IMR-90 (cell line): ENCODE results near the gene SAG.

Experiments used
- CTCF ChIP-seq: conservative IDR thresholded peaks from 2 replicates; pipeline ENCODE4 v1.5.1; 2012; ENCODE audit warnings: mild to moderate bottlenecking, low read depth, low read length, improper control_type of control experiment
- POLR2A ChIP-seq: IDR thresholded peaks from 2 replicates; pipeline ENCODE4 v1.6.1; 2012; ENCODE audit warnings: mild to moderate bottlenecking, low read depth, low read length
- RAD21 ChIP-seq: IDR thresholded peaks from 2 replicates; pipeline ENCODE4 v1.6.1; 2012; ENCODE audit warnings: low read length, improper control_type of control experiment
- RCOR1 ChIP-seq: IDR thresholded peaks from 2 replicates; pipeline ENCODE4 v1.6.1; 2012; ENCODE audit warnings: mild to moderate bottlenecking, low read length, improper control_type of control experiment; ENCODE audit not compliant: insufficient replicate concordance
- USF2 ChIP-seq: fragments of 150-350 bp; IDR thresholded peaks from 2 replicates; pipeline ENCODE4 v1.6.1; 2017; ENCODE audit warnings: mild to moderate bottlenecking, antibody characterized with exemption, low read length, low read depth

GRCh38 chr2:233339427-233339826 lies 31.8 kb downstream of the SAG start:
- no peak for TF ChIP-seq CTCF
- no peak for TF ChIP-seq POLR2A
- no peak for TF ChIP-seq RCOR1
- TF ChIP-seq USF2, result no peak
- TF ChIP-seq RAD21, result no peak
